ENCODE measurements around the gene SORBS2. TPM values are rescaled to one million over a fixed set of nuclear protein-coding genes. Genes with fewer than 3 reads are reported as not detected.

The SORBS2 gene
- total RNA-seq, 4 donors from 2014 or later: 290 to 437 (median 377) TPM

DNA sequence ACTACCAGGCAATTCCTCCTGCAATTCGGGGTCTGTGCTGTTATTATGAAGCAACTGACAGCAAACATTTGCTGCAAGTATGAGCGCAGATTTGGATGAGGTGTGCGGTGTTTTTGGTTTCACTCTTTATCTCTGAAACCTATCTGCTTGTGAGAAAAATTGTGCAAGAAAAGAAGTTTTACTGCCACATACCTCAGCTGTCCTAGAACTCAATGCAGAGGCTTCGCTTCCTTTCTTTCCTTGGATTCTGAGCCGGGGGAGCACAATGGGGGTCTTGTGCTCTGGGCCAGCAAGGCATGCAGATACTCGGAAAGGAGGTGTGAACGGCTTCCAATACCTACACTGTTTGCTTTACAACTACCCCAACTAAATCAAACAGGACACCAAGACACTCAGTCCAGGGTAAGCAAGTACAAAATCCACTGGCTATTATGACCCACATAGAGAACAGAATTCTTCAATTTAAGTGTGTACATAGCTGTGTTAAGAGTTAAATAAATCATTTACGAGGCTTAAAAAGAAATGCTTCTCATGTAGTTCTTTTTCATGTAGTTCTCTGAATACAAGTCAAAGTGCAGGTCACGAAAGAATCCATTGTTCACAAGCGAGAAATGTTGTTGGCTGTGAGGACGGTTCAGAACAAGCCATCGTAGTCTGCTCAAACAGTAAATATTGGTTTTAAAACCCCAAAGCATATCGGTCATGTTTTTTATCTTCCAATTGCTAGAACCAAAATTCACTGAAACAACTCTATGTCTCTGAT is 1.1 kb downstream of the SORBS2 start:
- TF ChIP-seq, protein P1, sequence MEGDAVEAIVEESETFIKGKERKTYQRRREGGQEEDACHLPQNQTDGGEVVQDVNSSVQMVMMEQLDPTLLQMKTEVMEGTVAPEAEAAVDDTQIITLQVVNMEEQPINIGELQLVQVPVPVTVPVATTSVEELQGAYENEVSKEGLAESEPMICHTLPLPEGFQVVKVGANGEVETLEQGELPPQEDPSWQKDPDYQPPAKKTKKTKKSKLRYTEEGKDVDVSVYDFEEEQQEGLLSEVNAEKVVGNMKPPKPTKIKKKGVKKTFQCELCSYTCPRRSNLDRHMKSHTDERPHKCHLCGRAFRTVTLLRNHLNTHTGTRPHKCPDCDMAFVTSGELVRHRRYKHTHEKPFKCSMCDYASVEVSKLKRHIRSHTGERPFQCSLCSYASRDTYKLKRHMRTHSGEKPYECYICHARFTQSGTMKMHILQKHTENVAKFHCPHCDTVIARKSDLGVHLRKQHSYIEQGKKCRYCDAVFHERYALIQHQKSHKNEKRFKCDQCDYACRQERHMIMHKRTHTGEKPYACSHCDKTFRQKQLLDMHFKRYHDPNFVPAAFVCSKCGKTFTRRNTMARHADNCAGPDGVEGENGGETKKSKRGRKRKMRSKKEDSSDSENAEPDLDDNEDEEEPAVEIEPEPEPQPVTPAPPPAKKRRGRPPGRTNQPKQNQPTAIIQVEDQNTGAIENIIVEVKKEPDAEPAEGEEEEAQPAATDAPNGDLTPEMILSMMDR (IDR thresholded peaks at IDR 0.05): no peak
- peak in 1 of 2 donors; percentile 17 for TF ChIP-seq POLR2A (IDR thresholded peaks at IDR 0.05)
- intact Hi-C loops (cut with DNase I): loop anchor here (10.0 kb wide), 1 partner anchor 214 kb away; no protein-coding TSS in a partner anchor
- no peaks in the 10 kb centered on the region for H3K36me3 ChIP-seq
- H3K9me3 ChIP-seq: no peaks in the 10 kb centered on the region
- H3K27me3 ChIP-seq: no peaks in the 10 kb centered on the region
- DNase-seq: no peak
- 27 to 35% methylated on average over 13 of the region's 13 CpGs for WGBS, 2 donors
- H3K4me3 ChIP-seq (replicated peaks in 1 of 3): peak overlapping the region; percentile 4 to 30 (median 30)
- H3K27ac ChIP-seq: peak overlapping the region; percentile 83 to 97 (median 89)
- peaks cover 17 to 18% of the 10 kb centered on the region in 2 donors for H3K4me1 ChIP-seq

DNA sequence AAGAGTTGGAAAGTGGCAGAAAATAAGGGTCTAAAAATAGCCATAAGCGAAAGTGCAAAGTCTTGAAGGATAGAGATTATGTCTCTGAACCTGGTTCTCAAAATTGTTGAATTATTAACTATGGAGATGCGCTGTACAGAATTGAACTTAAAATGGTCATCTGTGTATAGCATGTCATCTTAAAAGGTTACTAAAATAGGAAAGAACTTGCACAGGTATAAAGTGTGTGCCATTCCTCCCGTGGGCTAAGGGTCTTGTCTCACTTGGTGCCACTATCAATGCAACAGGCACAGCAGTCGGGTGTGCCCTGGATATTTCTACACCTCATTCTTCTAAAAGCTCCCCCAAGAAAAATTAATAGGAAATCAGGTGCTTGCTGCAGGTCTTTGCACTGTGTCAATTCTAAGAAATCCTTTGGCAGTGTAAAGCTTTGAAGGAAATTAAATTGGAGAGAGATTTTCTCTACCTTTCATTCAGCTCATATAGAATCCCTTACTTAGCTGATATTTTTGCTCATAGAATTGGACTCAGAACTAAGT is 2.4 kb downstream of the SORBS2 start:
- H3K27me3 ChIP-seq: no peaks in the 10 kb centered on the region
- no peaks in the 10 kb centered on the region for H3K9me3 ChIP-seq
- intact Hi-C loops (cut with DNase I): loop anchor here (10.0 kb wide), 1 partner anchor 215 kb away; no protein-coding TSS in a partner anchor
- H3K27ac ChIP-seq: peak overlapping the region; percentile 83 to 97 (median 89)
- peaks cover 15% of the 10 kb centered on the region in 2 donors for H3K4me1 ChIP-seq
- no peaks in the 10 kb centered on the region for H3K36me3 ChIP-seq
- peak overlapping the region in 2 of 3 donors; percentile 30 for H3K4me3 ChIP-seq (replicated peaks in 1 of 3)
- peak in 1 of 2 donors; percentile 29 for DNase-seq
- peak in 1 of 2 donors; percentile 38 for TF ChIP-seq POLR2A (IDR thresholded peaks at IDR 0.05)
- TF ChIP-seq, protein P1 (IDR thresholded peaks at IDR 0.05): no peak
- 32 to 40% methylated on average over 4 of the region's 4 CpGs for WGBS, 2 donors

DNA sequence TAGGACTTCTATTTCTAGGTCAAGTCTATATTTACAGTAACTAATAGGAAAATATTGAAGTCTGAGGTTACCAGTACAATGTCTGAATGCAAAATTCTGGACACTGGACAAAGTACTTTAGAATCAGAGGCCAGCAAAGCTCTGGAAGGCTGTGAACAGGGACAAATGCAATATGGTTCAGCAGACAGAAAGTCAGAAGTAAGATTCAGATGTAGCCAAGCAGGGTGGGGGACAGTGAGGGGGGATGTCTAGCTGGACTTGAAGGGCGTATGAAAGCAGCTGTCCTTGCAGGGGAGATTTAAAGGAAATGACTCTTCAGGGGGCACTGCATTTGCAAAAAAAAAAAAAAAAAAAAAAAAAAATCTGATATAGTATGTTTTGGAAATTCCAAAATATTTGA is 2.9 kb downstream of the SORBS2 start:
- intact Hi-C loops (cut with DNase I): no loop called here
- H3K36me3 ChIP-seq: no peaks in the 10 kb centered on the region
- peak overlapping the region in 2 of 3 donors; percentile 30 for H3K4me3 ChIP-seq (replicated peaks in 1 of 3)
- H3K4me1 ChIP-seq: peaks cover 10 to 12% of the 10 kb centered on the region in 2 donors
- 21 to 40% methylated on average over 1 of the region's 1 CpG for WGBS, 2 donors
- H3K27me3 ChIP-seq: no peaks in the 10 kb centered on the region
- no peaks in the 10 kb centered on the region for H3K9me3 ChIP-seq
- no peak for DNase-seq
- TF ChIP-seq, protein P1 (IDR thresholded peaks at IDR 0.05): no peak
- no peak for TF ChIP-seq POLR2A (IDR thresholded peaks at IDR 0.05)
- H3K27ac ChIP-seq: peak overlapping the region; percentile 83 to 97 (median 89)

DNA sequence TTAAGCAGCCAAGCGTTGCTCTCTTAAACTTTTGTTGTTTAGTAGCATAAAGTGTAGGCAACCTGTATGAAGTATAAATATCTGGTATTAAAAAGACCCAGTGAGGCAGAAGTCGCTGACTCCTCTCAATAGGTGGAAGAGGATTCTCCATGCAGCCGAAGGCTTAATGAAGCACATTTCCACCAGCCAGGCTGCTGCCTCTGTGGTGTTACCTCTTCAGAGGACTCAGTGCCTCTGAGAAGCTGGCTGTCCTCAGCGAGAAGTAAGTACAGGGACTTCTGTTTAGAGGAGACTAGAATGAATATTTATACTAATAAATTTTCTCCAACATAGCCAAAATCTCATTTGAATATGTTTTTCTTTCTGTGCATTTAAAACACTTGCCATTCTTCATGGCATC is 6.0 kb downstream of the SORBS2 start:
- Histone ChIP-seq H3K4me3 (replicated peaks in 1 of 3) (no peak overlapping the region), H3K36me3 (no peaks in the 10 kb centered on the region), H3K9me3 (no peaks in the 10 kb centered on the region), H3K4me1 (peaks cover 18 to 23% of the 10 kb centered on the region in 2 donors), H3K27me3 (no peaks in the 10 kb centered on the region), H3K27ac (peak overlapping the region; percentile 74 to 98 (median 79))
- peak; percentile 40 to 43 for DNase-seq
- peak in 1 of 2 donors; percentile 47 for TF ChIP-seq POLR2A (IDR thresholded peaks at IDR 0.05)
- TF ChIP-seq, protein P1 (IDR thresholded peaks at IDR 0.05): no peak
- intact Hi-C loops (cut with DNase I): no loop called here
- WGBS, 2 donors: 54 to 68% methylated on average over 4 of the region's 4 CpGs

Data from thyroid gland (tissue), 4 donors.